Astrocyte of the cerebellum (primary cell): ENCODE results near the gene SPAG9.

Experiments used
- DNase-seq: peaks from one replicate; pipeline ENCODE4 v3.0.0-alpha.2; 2011; ENCODE audit warnings: low read depth
- H3K4me3 ChIP-seq: 2 replicates; pipeline ENCODE4 v1.5.1; 2011; ENCODE audit warnings: mild to moderate bottlenecking, low read depth, low read length, moderate library complexity
- in situ Hi-C: cut with HindIII; loops from 2 replicates; pipeline ENCODE4 v1.10.0; 2017; ENCODE audit warnings: low sequenced_read_pairs
- TF ChIP-seq, protein P1 (sequence below): IDR thresholded peaks from 2 replicates; pipeline ENCODE4 v1.5.1; 2012; ENCODE audit warnings: low read length, low read depth, moderate library complexity, mild to moderate bottlenecking; ENCODE audit errors: missing control alignments

SPAG9 gene

DNA sequence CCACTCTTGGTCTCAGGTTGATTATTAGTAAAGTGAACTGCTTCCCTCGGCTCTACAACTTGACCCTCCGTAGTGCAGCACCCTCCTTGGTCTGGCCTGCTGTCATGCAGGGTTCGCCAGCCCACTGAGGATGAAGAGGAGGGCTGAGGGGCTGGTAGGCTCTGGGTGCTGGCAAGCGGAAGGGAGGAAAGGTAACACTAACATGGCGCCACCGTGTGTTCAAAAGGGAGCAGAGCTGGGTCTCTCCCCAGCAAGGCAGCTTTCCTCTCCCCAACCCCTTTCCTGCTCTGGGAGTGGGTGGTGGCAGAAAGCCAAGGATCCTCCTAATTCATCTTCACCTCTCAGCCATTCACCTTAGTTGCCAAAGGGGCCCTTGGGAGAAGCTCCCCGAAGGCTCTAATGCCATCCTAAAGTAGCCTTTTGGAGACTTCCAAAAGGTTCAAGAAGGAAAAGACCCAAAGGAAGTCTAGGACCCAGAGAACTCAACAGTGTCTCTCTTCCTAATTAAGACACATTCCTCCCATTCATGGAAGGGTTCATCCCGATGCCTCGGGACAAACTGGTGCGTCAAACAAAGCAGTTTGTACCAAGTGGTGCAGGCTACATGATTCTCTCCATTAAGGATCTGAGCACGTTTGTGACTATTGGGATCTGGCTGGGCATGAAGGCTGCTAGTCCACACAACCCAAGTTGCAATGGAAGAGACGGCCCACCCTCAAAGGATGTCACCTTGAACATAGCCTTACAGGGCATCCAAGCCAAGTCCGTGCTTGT is 163.7 kb downstream of the SPAG9 start:
- peak; percentile 22 for DNase-seq
- TF ChIP-seq, protein P1, sequence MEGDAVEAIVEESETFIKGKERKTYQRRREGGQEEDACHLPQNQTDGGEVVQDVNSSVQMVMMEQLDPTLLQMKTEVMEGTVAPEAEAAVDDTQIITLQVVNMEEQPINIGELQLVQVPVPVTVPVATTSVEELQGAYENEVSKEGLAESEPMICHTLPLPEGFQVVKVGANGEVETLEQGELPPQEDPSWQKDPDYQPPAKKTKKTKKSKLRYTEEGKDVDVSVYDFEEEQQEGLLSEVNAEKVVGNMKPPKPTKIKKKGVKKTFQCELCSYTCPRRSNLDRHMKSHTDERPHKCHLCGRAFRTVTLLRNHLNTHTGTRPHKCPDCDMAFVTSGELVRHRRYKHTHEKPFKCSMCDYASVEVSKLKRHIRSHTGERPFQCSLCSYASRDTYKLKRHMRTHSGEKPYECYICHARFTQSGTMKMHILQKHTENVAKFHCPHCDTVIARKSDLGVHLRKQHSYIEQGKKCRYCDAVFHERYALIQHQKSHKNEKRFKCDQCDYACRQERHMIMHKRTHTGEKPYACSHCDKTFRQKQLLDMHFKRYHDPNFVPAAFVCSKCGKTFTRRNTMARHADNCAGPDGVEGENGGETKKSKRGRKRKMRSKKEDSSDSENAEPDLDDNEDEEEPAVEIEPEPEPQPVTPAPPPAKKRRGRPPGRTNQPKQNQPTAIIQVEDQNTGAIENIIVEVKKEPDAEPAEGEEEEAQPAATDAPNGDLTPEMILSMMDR, result peak; percentile 80
- in situ Hi-C loops, result no loop called here

DNA sequence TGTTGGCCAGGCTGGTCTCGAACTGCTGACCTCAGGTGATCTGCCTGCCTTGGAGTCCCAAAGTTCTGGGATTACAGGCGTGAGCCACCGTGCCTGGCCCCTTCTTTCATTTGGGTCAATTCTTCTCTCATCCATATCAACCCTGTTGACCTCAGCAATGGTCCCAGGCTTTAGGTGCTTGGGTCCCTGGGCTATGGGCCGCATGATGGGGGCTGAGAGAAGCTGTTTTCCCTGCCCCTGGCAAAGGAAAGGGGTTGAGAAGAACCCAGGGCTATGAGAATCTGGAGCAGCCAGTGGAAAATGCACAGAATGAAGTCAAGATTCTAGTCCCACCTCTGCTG is 164.3 kb downstream of the SPAG9 start:
- TF ChIP-seq, protein P1, result no peak
- no peak overlapping the region for H3K4me3 ChIP-seq
- no peak for DNase-seq
- in situ Hi-C loops, result no loop called here

More for the DNA sequence above, 163.7 kb downstream of the SPAG9 start:
- H3K4me3 ChIP-seq, result no peak overlapping the region

DNA sequence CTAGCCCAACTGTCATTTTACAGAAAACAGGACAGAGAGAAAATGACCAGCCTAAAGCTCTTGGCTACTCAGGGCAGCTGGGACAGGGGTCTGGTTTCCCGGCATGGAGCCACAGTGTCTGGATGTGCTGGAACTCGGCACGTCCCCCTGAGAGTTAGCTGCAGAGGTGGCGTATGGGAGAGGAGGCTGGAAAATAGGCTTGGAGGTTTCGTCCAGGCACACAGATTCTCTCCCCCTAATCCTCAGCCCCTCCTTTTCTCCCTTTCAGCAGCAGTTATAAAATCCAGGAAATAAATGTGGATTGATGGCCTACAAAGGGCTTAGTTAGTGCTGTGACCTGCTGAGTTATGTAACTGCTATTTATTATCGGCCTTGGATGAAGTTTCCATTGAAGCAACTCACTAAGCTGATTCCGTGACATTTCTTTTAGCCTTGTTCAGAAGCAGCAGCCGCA is 165.0 kb downstream of the SPAG9 start:
- in situ Hi-C loops, result no loop called here
- H3K4me3 ChIP-seq, result no peak overlapping the region
- DNase-seq, result no peak
- TF ChIP-seq, protein P1, result no peak

DNA sequence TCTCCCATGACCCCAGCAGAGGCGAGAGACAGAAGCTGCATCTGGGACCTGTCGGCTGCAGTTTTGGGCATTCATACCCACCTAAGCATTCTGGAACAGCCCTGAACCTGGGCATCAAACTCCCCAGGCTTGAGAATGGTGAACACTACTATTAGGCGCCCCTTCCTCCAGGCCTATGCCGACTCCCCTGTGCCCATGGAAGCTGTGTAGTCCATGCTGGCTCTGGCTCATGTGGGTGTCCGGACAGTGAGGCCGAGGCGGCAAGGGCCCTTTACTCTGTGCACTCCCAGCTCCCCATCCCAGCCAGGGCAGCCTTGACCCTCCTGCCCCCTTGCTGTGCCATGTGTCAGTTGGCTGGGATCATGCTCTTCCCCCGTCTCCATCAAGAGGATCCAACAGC is 165.5 kb downstream of the SPAG9 start:
- TF ChIP-seq, protein P1, result no peak
- in situ Hi-C loops, result no loop called here
- DNase-seq, result no peak
- H3K4me3 ChIP-seq, result no peak overlapping the region

DNA sequence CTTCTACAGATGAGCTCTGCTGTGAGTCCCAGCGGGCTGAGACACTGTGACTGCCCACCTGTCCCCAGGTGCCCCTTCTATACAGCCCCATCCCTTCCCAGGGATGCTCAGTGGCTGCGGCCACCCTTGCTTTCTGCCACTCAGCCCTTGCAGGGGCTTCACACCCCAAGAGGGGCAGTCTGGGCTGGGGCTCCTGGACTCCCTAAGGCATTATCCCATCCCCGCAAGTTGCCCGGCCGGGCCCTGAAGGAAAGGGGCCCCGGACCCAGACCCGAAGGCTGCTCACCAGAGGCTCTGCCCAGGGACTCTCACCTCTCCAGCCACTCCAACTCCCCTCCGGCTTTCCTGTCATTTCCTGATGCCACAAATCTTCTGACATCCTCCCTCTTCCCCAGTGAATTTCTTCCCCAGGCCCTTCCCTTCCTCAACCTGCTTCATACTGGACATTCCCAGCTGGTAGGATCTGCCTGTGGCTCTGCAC is 166.0 kb downstream of the SPAG9 start:
- TF ChIP-seq, protein P1, result no peak
- H3K4me3 ChIP-seq, result no peak overlapping the region
- DNase-seq, result no peak
- in situ Hi-C loops, result no loop called here

DNA sequence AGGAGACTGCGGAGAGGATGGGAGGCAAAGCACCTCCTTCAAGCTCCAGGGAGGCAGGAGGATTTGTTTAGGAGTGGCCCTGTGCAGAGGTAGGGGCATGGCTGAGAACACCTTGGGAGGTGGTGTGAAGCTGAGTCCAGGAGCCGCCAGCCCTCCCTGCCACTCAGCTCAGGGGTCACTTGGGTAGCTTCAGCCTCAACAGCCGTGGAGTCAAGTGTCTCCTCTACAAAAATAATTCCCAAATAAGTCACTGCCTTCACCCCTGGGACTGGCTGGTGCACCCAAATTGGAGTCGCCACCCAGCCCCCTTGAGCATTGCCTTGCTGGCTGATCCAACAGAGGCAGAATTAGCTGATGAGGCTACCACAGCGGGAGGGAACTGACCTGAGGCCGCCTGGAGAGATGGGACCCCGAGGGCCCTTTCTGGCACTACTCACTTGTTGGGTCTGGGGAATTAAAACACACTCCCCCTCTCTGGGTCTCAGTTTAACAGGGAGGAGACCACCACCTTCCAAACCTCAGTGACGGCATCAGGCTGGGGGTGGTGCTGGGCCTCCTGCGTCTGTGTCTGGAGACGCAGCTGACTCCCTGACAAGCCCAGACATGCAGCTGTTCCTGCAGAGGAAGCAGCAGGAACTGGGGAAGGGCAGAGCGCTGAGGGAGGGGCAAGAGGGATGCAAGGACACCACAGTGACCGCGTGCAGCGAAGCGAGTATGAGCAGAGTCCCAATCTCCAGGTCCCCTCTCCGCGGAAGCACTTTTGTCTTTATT is 166.7 kb downstream of the SPAG9 start:
- TF ChIP-seq, protein P1, result no peak
- in situ Hi-C loops, result no loop called here
- H3K4me3 ChIP-seq, result no peak overlapping the region
- no peak for DNase-seq
